ENCODE results near the gene CPLX3. TPM values are rescaled to one million over a fixed set of nuclear protein-coding genes. Genes with fewer than 3 reads are reported as not detected.

CPLX3 gene
- total RNA-seq (not detected in 2 replicates), polyA plus RNA-seq (0.10 TPM in 1 of 2 replicates, not detected in the other)

GRCh38 chr15:74826364-74826819 is at the start of gene CPLX3:
CPLX3 (plus strand) TSS chr15:74826627; CDS start chr15:74826704, 77 bp downstream.
- Histone ChIP-seq H3K4me2 (peak within 1 kb of the TSS; percentile 67), H3K36me3 (replicated peaks; ENCODE audit: insufficient read depth, low read depth) (no peaks in the 10 kb centered on the region), H2AFZ (no peak within 1 kb of the TSS), H3K79me2 (no peaks in the 10 kb centered on the region), H3K9me2 (replicated peaks; ENCODE audit: insufficient read depth) (no peaks in the 10 kb centered on the region), H4K20me1 (ENCODE audit: insufficient read depth, poor library complexity, severe bottlenecking) (no peaks in the 10 kb centered on the region), H3K27me3 (peaks cover 41% of the 10 kb centered on the region), H3K9me3 (ENCODE audit: low read depth) (no peaks in the 10 kb centered on the region), H3K27ac (no peak within 1 kb of the TSS), H3K4me3 (no peak within 1 kb of the TSS), H3K4me1 (ENCODE audit: insufficient read depth) (no peaks in the 10 kb centered on the region)
- WGBS (ENCODE audit: low lambda C conversion rate, missing lambda C conversion rate): 9% methylated on average over 26 of the region's 44 CpGs
- TF ChIP-seq EZH2phosphoT487 (IDR thresholded peaks at IDR 0.05; ENCODE audit: low read depth, severe bottlenecking, unreplicated experiment): no peak
- TF ChIP-seq CTCF (IDR thresholded peaks at IDR 0.05; ENCODE audit: poor library complexity): no peak
- TF ChIP-seq EZH2 (IDR thresholded peaks at IDR 0.05; ENCODE audit: borderline replicate concordance): no peak
- peak; percentile 64 for DNase-seq (ENCODE audit: low spot score)

- H4K20me1 ChIP-seq (ENCODE audit: insufficient read depth, poor library complexity, severe bottlenecking): no peaks in the 10 kb centered on the region
- H3K9me2 ChIP-seq (replicated peaks; ENCODE audit: insufficient read depth): no peaks in the 10 kb centered on the region
- 42% methylated on average over 13 of the region's 13 CpGs for WGBS (ENCODE audit: low lambda C conversion rate, missing lambda C conversion rate)
- no peak overlapping the region for H3K4me3 ChIP-seq
- H3K36me3 ChIP-seq (replicated peaks; ENCODE audit: insufficient read depth, low read depth): no peaks in the 10 kb centered on the region
- no peaks in the 10 kb centered on the region for H3K27me3 ChIP-seq
- H3K4me1 ChIP-seq (ENCODE audit: insufficient read depth): peaks cover 28% of the 10 kb centered on the region
- no peak overlapping the region for H3K4me2 ChIP-seq
- H3K27ac ChIP-seq: no peak overlapping the region
- H3K9me3 ChIP-seq (ENCODE audit: low read depth): no peaks in the 10 kb centered on the region
- no peak for DNase-seq (ENCODE audit: low spot score)
- H3K79me2 ChIP-seq: peaks cover 4% of the 10 kb centered on the region
- H2AFZ ChIP-seq: no peak overlapping the region
- TF ChIP-seq EZH2 (IDR thresholded peaks at IDR 0.05; ENCODE audit: borderline replicate concordance) (no peak), CTCF (IDR thresholded peaks at IDR 0.05; ENCODE audit: poor library complexity) (no peak), EZH2phosphoT487 (IDR thresholded peaks at IDR 0.05; ENCODE audit: low read depth, severe bottlenecking, unreplicated experiment) (no peak)
Observed at GRCh38 chr15:74776821-74777768, 49.3 kb upstream of the CPLX3 start.

- Histone ChIP-seq H3K4me2 (no peak overlapping the region), H3K4me3 (no peak overlapping the region), H3K27ac (no peak overlapping the region), H3K9me2 (replicated peaks; ENCODE audit: insufficient read depth) (no peaks in the 10 kb centered on the region), H3K36me3 (replicated peaks; ENCODE audit: insufficient read depth, low read depth) (no peaks in the 10 kb centered on the region), H3K9me3 (ENCODE audit: low read depth) (no peaks in the 10 kb centered on the region), H3K79me2 (peaks cover 13% of the 10 kb centered on the region), H3K4me1 (ENCODE audit: insufficient read depth) (peaks cover 30% of the 10 kb centered on the region), H2AFZ (no peak overlapping the region), H4K20me1 (ENCODE audit: insufficient read depth, poor library complexity, severe bottlenecking) (peaks cover 2% of the 10 kb centered on the region), H3K27me3 (no peaks in the 10 kb centered on the region)
- WGBS (ENCODE audit: low lambda C conversion rate, missing lambda C conversion rate): 89% methylated on average over 6 of the region's 6 CpGs
- no peak for DNase-seq (ENCODE audit: low spot score)
- TF ChIP-seq EZH2phosphoT487 (IDR thresholded peaks at IDR 0.05; ENCODE audit: low read depth, severe bottlenecking, unreplicated experiment) (no peak), CTCF (IDR thresholded peaks at IDR 0.05; ENCODE audit: poor library complexity) (no peak), EZH2 (IDR thresholded peaks at IDR 0.05; ENCODE audit: borderline replicate concordance) (no peak)
Observed at GRCh38 chr15:74777769-74778598, 48.4 kb upstream of the CPLX3 start.
